Mucosa of rectum (tissue), 2 donors: ENCODE data around the gene STX5.
"Not testable (repeated sequence)": the region's sequence is repeated elsewhere in the genome, so short reads cannot be mapped to it uniquely, and the experiment has no call there.

Source experiments
- H3K27ac ChIP-seq, 2 donors: one replicate each; pipeline ENCODE4 v1.7.0; 2013; ENCODE audit warnings: inconsistent platforms in 2 of 2, low read depth in 2 of 2, low read length in 2 of 2
- H3K27me3 ChIP-seq, 2 donors: one replicate each; pipeline ENCODE4 v1.7.0; 2013; ENCODE audit warnings: low read length in 2 of 2; ENCODE audit not compliant: control insufficient read depth in 2 of 2, insufficient read depth in 2 of 2
- H3K36me3 ChIP-seq, 2 donors: one replicate each; pipeline ENCODE4 v1.7.0; 2013; ENCODE audit warnings: low read length in 2 of 2; ENCODE audit not compliant: control insufficient read depth in 2 of 2, insufficient read depth in 2 of 2
- H3K4me1 ChIP-seq, 2 donors: one replicate each; pipeline ENCODE4 v1.7.0; 2013; ENCODE audit warnings: low read length in 2 of 2, mild to moderate bottlenecking in 1 of 2; ENCODE audit not compliant: control insufficient read depth in 2 of 2, insufficient read depth in 2 of 2
- H3K4me3 ChIP-seq, 2 donors: one replicate each; pipeline ENCODE4 v1.7.0; 2013; ENCODE audit warnings: low read length in 2 of 2
- H3K9ac ChIP-seq, 2 donors: one replicate each; pipeline ENCODE4 v1.7.0; 2013; ENCODE audit warnings: low read length in 2 of 2, low read depth in 1 of 2, mild to moderate bottlenecking in 1 of 2
- H3K9me3 ChIP-seq, 2 donors: one replicate each; pipeline ENCODE4 v1.7.0; 2013; ENCODE audit warnings: low read length in 2 of 2; ENCODE audit not compliant: control insufficient read depth in 2 of 2
- donor health status: healthy.
- donor health status: Normal muscosa, but diverticular disease.

The STX5 gene

GRCh38 chr11:62863687-62864335 lies 32.0 kb upstream of the STX5 start:
- H3K4me1 ChIP-seq = no peaks in the 10 kb centered on the region
- H3K9me3 ChIP-seq = no peaks in the 10 kb centered on the region
- no peaks in the 10 kb centered on the region for H3K36me3 ChIP-seq
- no peaks in the 10 kb centered on the region for H3K27me3 ChIP-seq
- H3K27ac ChIP-seq = no peak overlapping the region
- H3K4me3 ChIP-seq = no peak overlapping the region
- H3K9ac ChIP-seq = no peak overlapping the region

- H3K9ac ChIP-seq, H3K27ac ChIP-seq, H3K4me3 ChIP-seq, H3K27me3 ChIP-seq, H3K36me3 ChIP-seq, H3K9me3 ChIP-seq, H3K4me1 ChIP-seq: not testable (repeated sequence)
Observed at GRCh38 chr11:62861564-62862192, 29.8 kb upstream of the STX5 start.

- Histone ChIP-seq H3K36me3 (no peaks in the 10 kb centered on the region), H3K9me3 (no peaks in the 10 kb centered on the region), H3K4me1 (peaks cover 5 to 6% of the 10 kb centered on the region in 2 donors), H3K27me3 (no peaks in the 10 kb centered on the region), H3K27ac (no peak overlapping the region), H3K9ac (no peak overlapping the region), H3K4me3 (no peak overlapping the region)
Observed at GRCh38 chr11:62860835-62861563, 29.1 kb upstream of the STX5 start.

GRCh38 chr11:62859281-62859703 lies 27.4 kb upstream of the STX5 start:
- not testable (repeated sequence) for H3K4me3 ChIP-seq, H3K36me3 ChIP-seq, H3K9ac ChIP-seq, H3K27ac ChIP-seq, H3K9me3 ChIP-seq, H3K27me3 ChIP-seq
- H3K4me1 ChIP-seq = peaks cover 10 to 15% of the 10 kb centered on the region in 2 donors

GRCh38 chr11:62858201-62858600 lies 26.4 kb upstream of the STX5 start:
- Histone ChIP-seq H3K27me3 (no peaks in the 10 kb centered on the region), H3K27ac (no peak overlapping the region), H3K36me3 (peaks cover 10 to 15% of the 10 kb centered on the region in 2 donors), H3K9ac (no peak overlapping the region), H3K9me3 (no peaks in the 10 kb centered on the region), H3K4me3 (no peak overlapping the region), H3K4me1 (peaks cover 20 to 24% of the 10 kb centered on the region in 2 donors)

- Histone ChIP-seq H3K4me1 (peaks cover 23 to 24% of the 10 kb centered on the region in 2 donors), H3K9me3 (no peaks in the 10 kb centered on the region), H3K36me3 (peaks cover 16 to 21% of the 10 kb centered on the region in 2 donors), H3K27ac (no peak overlapping the region), H3K4me3 (no peak overlapping the region), H3K9ac (no peak overlapping the region), H3K27me3 (no peaks in the 10 kb centered on the region)
Observed at GRCh38 chr11:62857541-62857982, 25.7 kb upstream of the STX5 start.

- Histone ChIP-seq H3K4me3 (peak overlapping the region; percentile 81 to 97), H3K36me3 (peaks cover 27 to 33% of the 10 kb centered on the region in 2 donors), H3K27ac (peak overlapping the region; percentile 66 to 74), H3K9me3 (no peaks in the 10 kb centered on the region), H3K27me3 (no peaks in the 10 kb centered on the region), H3K9ac (peak overlapping the region; percentile 83 to 85), H3K4me1 (peaks cover 24% of the 10 kb centered on the region in 2 donors)
Observed at GRCh38 chr11:62856333-62856895, 24.6 kb upstream of the STX5 start.

- Histone ChIP-seq H3K27me3 (no peaks in the 10 kb centered on the region), H3K27ac (peak overlapping the region; percentile 66 to 74), H3K9ac (peak overlapping the region; percentile 83 to 98), H3K36me3 (peaks cover 27 to 35% of the 10 kb centered on the region in 2 donors), H3K4me1 (peaks cover 24% of the 10 kb centered on the region in 2 donors), H3K4me3 (peak overlapping the region; percentile 89 to 97), H3K9me3 (no peaks in the 10 kb centered on the region)
Observed at GRCh38 chr11:62855571-62856332, 23.9 kb upstream of the STX5 start.

GRCh38 chr11:62854825-62855570 lies 23.1 kb upstream of the STX5 start:
- Histone ChIP-seq H3K36me3 (peaks cover 27 to 35% of the 10 kb centered on the region in 2 donors), H3K4me1 (peaks cover 24% of the 10 kb centered on the region in 2 donors), H3K4me3 (peak overlapping the region; percentile 89 to 97), H3K9me3 (no peaks in the 10 kb centered on the region), H3K27me3 (no peaks in the 10 kb centered on the region), H3K27ac (peak overlapping the region; percentile 65 to 71), H3K9ac (peak overlapping the region; percentile 83 to 98)
